COR-L47 (cell line): Measurements from ENCODE around the gene SLC35A1.

ENCODE experiments used
- DNase-seq: peaks from one replicate; lab custom pipeline; 2025; lab: John Stamatoyannopoulos, UW

Gene SLC35A1

GRCh38 chr6:87534377-87535047, 61.7 kb downstream of the SLC35A1 start:
- no peak for DNase-seq

GRCh38 chr6:87538510-87539260, 65.9 kb downstream of the SLC35A1 start:
- no peak for DNase-seq

- DNase-seq: no peak
Measured at GRCh38 chr6:87539554-87539953, 66.8 kb downstream of the SLC35A1 start.

- DNase-seq: no peak
Measured at GRCh38 chr6:87540539-87540938, 67.8 kb downstream of the SLC35A1 start.

- no peak for DNase-seq
Measured at GRCh38 chr6:87541041-87541440, 68.3 kb downstream of the SLC35A1 start.

GRCh38 chr6:87541744-87542143, 69.0 kb downstream of the SLC35A1 start:
- DNase-seq: no peak

- DNase-seq: no peak
Measured at GRCh38 chr6:87543696-87544473, 71.1 kb downstream of the SLC35A1 start.

GRCh38 chr6:87544474-87544735, 71.6 kb downstream of the SLC35A1 start:
- DNase-seq: no peak

- no peak for DNase-seq
Measured at GRCh38 chr6:87551799-87552198, 79.0 kb downstream of the SLC35A1 start.

GRCh38 chr6:87553159-87553765, 80.5 kb downstream of the SLC35A1 start:
- no peak for DNase-seq

- DNase-seq: no peak
Measured at GRCh38 chr6:87555506-87555905, 82.7 kb downstream of the SLC35A1 start.

GRCh38 chr6:87558446-87558845, 85.7 kb downstream of the SLC35A1 start:
- no peak for DNase-seq

- no peak for DNase-seq
Measured at GRCh38 chr6:87561017-87561416, 88.2 kb downstream of the SLC35A1 start.
